ENCODE results near the gene C13orf46. TPM values are rescaled to one million over a fixed set of nuclear protein-coding genes. Genes with fewer than 3 reads are reported as not detected.

C13orf46 gene
- total and polyA plus RNA-seq, 4 donors: 0.10 to 0.17 TPM; not detected in 2

DNA sequence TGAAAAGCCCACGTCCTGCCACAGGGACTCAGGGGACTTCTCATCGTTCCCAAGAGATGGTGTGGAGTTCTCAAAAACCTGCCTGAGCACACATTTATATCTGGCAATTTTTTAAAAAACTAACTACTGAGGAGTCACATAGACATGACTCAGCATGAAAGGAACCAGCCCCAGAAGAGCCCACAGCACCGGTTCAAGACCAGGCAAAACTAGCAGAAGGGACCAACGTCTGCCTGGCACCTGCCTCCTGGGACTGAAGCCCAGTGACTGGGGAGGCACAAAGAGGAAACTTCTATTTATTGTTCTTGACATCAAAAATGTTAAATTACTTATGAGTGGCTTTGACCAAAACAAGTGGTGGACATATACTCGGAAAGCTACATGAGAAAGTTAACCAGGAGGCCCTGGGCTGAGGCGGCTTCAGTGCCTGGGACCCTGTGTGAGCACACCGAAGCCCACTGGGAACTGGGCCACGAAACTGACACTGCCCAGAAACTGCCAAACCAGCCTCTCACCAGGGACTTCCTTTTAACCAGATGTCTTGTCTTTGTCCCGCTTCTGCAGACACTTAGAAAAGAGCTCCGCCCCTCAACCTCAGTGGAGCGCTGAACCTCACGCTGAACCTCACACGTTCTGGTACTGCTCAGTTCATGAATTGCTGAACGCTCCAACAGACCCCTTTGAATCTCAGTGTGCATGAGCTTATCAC is 25.7 kb downstream of the C13orf46 start:
- H3K27me3 ChIP-seq (ENCODE audit: control insufficient read depth in 4 of 4, insufficient read depth in 4 of 4, low read length in 3 of 4): no peaks in the 10 kb centered on the region
- H3K4me1 ChIP-seq (ENCODE audit: control insufficient read depth in 4 of 4, insufficient read depth in 4 of 4, low read length in 3 of 4): peaks cover 1 to 10% (median 5%) of the 10 kb centered on the region in 4 donors
- no peak overlapping the region for H3K27ac ChIP-seq (ENCODE audit: low read depth in 1 of 2, low read length in 2 of 2)
- TF ChIP-seq, protein P1, sequence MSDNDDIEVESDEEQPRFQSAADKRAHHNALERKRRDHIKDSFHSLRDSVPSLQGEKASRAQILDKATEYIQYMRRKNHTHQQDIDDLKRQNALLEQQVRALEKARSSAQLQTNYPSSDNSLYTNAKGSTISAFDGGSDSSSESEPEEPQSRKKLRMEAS (IDR thresholded peaks at IDR 0.05): no peak
- TF ChIP-seq SP1 (IDR thresholded peaks at IDR 0.05) (no peak), FOXA2 (IDR thresholded peaks at IDR 0.05) (no peak), HNF4A (conservative IDR thresholded peaks at IDR 0.05) (no peak), GABPA (IDR thresholded peaks at IDR 0.05 in 1 of 2, conservative IDR thresholded peaks at IDR 0.05 in 1 of 2) (no peak), JUND (IDR thresholded peaks at IDR 0.05) (no peak), RXRA (IDR thresholded peaks at IDR 0.05) (no peak), EGR1 (IDR thresholded peaks at IDR 0.05; ENCODE audit: low read depth in 2 of 2) (no peak), HNF4G (IDR thresholded peaks at IDR 0.05) (no peak), TAF1 (conservative IDR thresholded peaks at IDR 0.05) (no peak), NR2F2 (IDR thresholded peaks at IDR 0.05) (no peak), FOXA1 (IDR thresholded peaks at IDR 0.05) (no peak), YY1 (IDR thresholded peaks at IDR 0.05) (no peak), RAD21 (IDR thresholded peaks at IDR 0.05) (no peak)
- TF ChIP-seq, protein P2, sequence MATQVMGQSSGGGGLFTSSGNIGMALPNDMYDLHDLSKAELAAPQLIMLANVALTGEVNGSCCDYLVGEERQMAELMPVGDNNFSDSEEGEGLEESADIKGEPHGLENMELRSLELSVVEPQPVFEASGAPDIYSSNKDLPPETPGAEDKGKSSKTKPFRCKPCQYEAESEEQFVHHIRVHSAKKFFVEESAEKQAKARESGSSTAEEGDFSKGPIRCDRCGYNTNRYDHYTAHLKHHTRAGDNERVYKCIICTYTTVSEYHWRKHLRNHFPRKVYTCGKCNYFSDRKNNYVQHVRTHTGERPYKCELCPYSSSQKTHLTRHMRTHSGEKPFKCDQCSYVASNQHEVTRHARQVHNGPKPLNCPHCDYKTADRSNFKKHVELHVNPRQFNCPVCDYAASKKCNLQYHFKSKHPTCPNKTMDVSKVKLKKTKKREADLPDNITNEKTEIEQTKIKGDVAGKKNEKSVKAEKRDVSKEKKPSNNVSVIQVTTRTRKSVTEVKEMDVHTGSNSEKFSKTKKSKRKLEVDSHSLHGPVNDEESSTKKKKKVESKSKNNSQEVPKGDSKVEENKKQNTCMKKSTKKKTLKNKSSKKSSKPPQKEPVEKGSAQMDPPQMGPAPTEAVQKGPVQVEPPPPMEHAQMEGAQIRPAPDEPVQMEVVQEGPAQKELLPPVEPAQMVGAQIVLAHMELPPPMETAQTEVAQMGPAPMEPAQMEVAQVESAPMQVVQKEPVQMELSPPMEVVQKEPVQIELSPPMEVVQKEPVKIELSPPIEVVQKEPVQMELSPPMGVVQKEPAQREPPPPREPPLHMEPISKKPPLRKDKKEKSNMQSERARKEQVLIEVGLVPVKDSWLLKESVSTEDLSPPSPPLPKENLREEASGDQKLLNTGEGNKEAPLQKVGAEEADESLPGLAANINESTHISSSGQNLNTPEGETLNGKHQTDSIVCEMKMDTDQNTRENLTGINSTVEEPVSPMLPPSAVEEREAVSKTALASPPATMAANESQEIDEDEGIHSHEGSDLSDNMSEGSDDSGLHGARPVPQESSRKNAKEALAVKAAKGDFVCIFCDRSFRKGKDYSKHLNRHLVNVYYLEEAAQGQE (IDR thresholded peaks at IDR 0.05): no peak
- TF ChIP-seq, protein P3, sequence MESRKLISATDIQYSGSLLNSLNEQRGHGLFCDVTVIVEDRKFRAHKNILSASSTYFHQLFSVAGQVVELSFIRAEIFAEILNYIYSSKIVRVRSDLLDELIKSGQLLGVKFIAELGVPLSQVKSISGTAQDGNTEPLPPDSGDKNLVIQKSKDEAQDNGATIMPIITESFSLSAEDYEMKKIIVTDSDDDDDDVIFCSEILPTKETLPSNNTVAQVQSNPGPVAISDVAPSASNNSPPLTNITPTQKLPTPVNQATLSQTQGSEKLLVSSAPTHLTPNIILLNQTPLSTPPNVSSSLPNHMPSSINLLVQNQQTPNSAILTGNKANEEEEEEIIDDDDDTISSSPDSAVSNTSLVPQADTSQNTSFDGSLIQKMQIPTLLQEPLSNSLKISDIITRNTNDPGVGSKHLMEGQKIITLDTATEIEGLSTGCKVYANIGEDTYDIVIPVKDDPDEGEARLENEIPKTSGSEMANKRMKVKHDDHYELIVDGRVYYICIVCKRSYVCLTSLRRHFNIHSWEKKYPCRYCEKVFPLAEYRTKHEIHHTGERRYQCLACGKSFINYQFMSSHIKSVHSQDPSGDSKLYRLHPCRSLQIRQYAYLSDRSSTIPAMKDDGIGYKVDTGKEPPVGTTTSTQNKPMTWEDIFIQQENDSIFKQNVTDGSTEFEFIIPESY (IDR thresholded peaks at IDR 0.05): no peak
- TF ChIP-seq, protein P4, sequence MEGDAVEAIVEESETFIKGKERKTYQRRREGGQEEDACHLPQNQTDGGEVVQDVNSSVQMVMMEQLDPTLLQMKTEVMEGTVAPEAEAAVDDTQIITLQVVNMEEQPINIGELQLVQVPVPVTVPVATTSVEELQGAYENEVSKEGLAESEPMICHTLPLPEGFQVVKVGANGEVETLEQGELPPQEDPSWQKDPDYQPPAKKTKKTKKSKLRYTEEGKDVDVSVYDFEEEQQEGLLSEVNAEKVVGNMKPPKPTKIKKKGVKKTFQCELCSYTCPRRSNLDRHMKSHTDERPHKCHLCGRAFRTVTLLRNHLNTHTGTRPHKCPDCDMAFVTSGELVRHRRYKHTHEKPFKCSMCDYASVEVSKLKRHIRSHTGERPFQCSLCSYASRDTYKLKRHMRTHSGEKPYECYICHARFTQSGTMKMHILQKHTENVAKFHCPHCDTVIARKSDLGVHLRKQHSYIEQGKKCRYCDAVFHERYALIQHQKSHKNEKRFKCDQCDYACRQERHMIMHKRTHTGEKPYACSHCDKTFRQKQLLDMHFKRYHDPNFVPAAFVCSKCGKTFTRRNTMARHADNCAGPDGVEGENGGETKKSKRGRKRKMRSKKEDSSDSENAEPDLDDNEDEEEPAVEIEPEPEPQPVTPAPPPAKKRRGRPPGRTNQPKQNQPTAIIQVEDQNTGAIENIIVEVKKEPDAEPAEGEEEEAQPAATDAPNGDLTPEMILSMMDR (IDR thresholded peaks at IDR 0.05; ENCODE audit: low read depth, low read length, missing input control): no peak
- TF ChIP-seq, protein P5, sequence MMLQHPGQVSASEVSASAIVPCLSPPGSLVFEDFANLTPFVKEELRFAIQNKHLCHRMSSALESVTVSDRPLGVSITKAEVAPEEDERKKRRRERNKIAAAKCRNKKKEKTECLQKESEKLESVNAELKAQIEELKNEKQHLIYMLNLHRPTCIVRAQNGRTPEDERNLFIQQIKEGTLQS (IDR thresholded peaks at IDR 0.05): no peak
- 85% methylated on average over 14 of the region's 14 CpGs for WGBS
- no peaks in the 10 kb centered on the region for H3K9me3 ChIP-seq (ENCODE audit: control insufficient read depth in 4 of 4, low read length in 3 of 4)
- no peak overlapping the region for H3K9ac ChIP-seq (ENCODE audit: low read depth in 1 of 2, low read length in 2 of 2)
- H3K36me3 ChIP-seq (ENCODE audit: control insufficient read depth in 4 of 4, insufficient read depth in 3 of 4, low read depth in 1 of 4, low read length in 3 of 4): no peaks in the 10 kb centered on the region
- H3K4me3 ChIP-seq (ENCODE audit: low read depth in 1 of 3, low read length in 3 of 3): no peak overlapping the region
- no peak for DNase-seq (ENCODE audit: low spot score)
